Pancreas (tissue), 10 donors: ENCODE results near the gene RIMKLB. TPM values are rescaled to one million over a fixed set of nuclear protein-coding genes. Genes with fewer than 3 reads are reported as not detected.
A peak's percentile ranks its signal among the peaks of the same experiment; 100 is the strongest.

Source experiments
- ATAC-seq, 4 donors: fragments of 200-7000 bp; cut with Tn5 transposase; one replicate each; pipeline versions ENCODE4 v1.8.0 to v1.9.1; 2020; ENCODE audit warnings: mild to moderate bottlenecking in 4 of 4, moderate library complexity in 4 of 4
- DNase-seq, 6 donors: peaks; one replicate each; pipeline ENCODE4 v3.0.0-alpha.2; 2020
- FAIRE-seq: peaks from 2 replicates; lab custom pipeline; 2012; peaks lifted over from hg19 to GRCh38; lab: Jason Lieb, UNC
- H3K27ac ChIP-seq, 4 donors: fragments of 200-600 bp; sonication (generic); 1 replicate in 3 of 4; 2 replicates in 1 of 4; pipeline versions ENCODE4 v1.5.0 to v1.8.0; 2020
- H3K27me3 ChIP-seq, 4 donors: fragments of 200-600 bp; one replicate each; pipeline ENCODE4 v1.8.0; 2021
- H3K36me3 ChIP-seq, 3 donors: fragments of 200-600 bp; sonication (generic) in 1 of 3; one replicate each; pipeline versions ENCODE4 v1.5.0 to v1.8.0; 2020 to 2021
- H3K4me1 ChIP-seq, 3 donors: fragments of 200-600 bp; one replicate each; pipeline ENCODE4 v1.8.0; 2021
- H3K4me3 ChIP-seq, 4 donors: fragments of 200-600 bp; sonication (generic) in 2 of 4; one replicate each; pipeline versions ENCODE4 v1.5.0 to v1.8.0; 2020 to 2021
- H3K9me3 ChIP-seq, 4 donors: fragments of 200-600 bp; one replicate each; pipeline ENCODE4 v1.8.0; 2021
- CTCF ChIP-seq, 4 donors: fragments of 200-600 bp; sonication (generic) in 3 of 4; IDR thresholded peaks; one replicate each; pipeline versions ENCODE4 v1.5.0 to v1.8.0; 2021; ENCODE audit warnings: antibody characterized with exemption in 4 of 4
- WGBS, 2 donors: extraction: QIAGEN DNeasy Blood & Tissue Kit; methylation state at CpG; one replicate each; pipeline ENCODE4 v1.1.7; 2013; 5-methylcytosine and 5-hydroxymethylcytosine counted together
- intact Hi-C, 3 donors: fragments of 100-400 bp; cut with DNase I; formaldehyde crosslinking; loops; one replicate each; pipeline versions ENCODE4 v1.11.1 to v1.14.2; 2022
- polyA plus RNA-seq, 2 donors: library from polyadenylated mRNA; stranded (reverse); fragments of 200-250 nt; gene quantifications; one replicate each; pipeline ENCODE4 v1.2.3, GENCODE V29; 2013
- total RNA-seq, 6 donors: library from RNA; stranded (reverse); fragmentation: NEBNext Ultra II Directional in 4 of 6; extraction: Animal tissue kit (Norgen Biotek cat#: 25700) in 4 of 6; gene quantifications; one replicate each; pipeline versions ENCODE4 v1.2.1 to v1.2.4, GENCODE V29; 2021 to 2023
- donor health status: healthy with polysubstance abuse.
- donor health status: DM: no; HTN: no; CAD: no; lungs with moderate emphysema.
- donor health status: DM: no; HTN: no; CAD: no.
- donor health status: control.
- donor health status: control.
- donor health status: Bipolar disorder and iron deficiency.
- donor health status: DM: yes; HTN: yes; CAD: no.
- donor health status: DM: no; HTN: no; CAD: no.
- donor health status: DM: no; HTN: no; CAD: no.
- donor health status: DM: yes; HTN: yes; CAD: no.

RIMKLB gene
- total and polyA plus RNA-seq, 8 donors = 5.1 to 46.2 (median 8.8) TPM

- Histone ChIP-seq H3K36me3 (no peaks in the 10 kb centered on the region), H3K27ac (no peak overlapping the region), H3K4me1 (peaks cover 3 to 20% (median 7%) of the 10 kb centered on the region in 3 donors), H3K9me3 (no peaks in the 10 kb centered on the region), H3K4me3 (no peak overlapping the region), H3K27me3 (no peaks in the 10 kb centered on the region)
- no peak for TF ChIP-seq CTCF (IDR thresholded peaks at IDR 0.05)
- ATAC-seq = no peak
- intact Hi-C loops = no loop called here
- no peak for DNase-seq
- no peak for FAIRE-seq
- 25 to 31% methylated on average over 4 of the region's 4 CpGs for WGBS, 2 donors
Observed at GRCh38 chr12:8699714-8700113, 1.9 kb downstream of the RIMKLB start.

- Histone ChIP-seq H3K4me1 (peaks cover 3 to 20% (median 7%) of the 10 kb centered on the region in 3 donors), H3K4me3 (no peak overlapping the region), H3K9me3 (no peaks in the 10 kb centered on the region), H3K27ac (no peak overlapping the region), H3K36me3 (no peaks in the 10 kb centered on the region), H3K27me3 (no peaks in the 10 kb centered on the region)
- 92 to 94% methylated on average over 6 of the region's 6 CpGs for WGBS, 2 donors
- no peak for ATAC-seq
- DNase-seq = no peak
- TF ChIP-seq CTCF (IDR thresholded peaks at IDR 0.05) = no peak
- intact Hi-C loops = no loop called here
- FAIRE-seq = no peak
Observed at GRCh38 chr12:8701046-8701660, 3.4 kb downstream of the RIMKLB start.

- H3K4me3 ChIP-seq = no peak overlapping the region
- intact Hi-C loops = no loop called here
- 66% methylated on average over 4 of the region's 4 CpGs for WGBS, 2 donors
- ATAC-seq = no peak
- TF ChIP-seq CTCF (IDR thresholded peaks at IDR 0.05) = no peak
- no peaks in the 10 kb centered on the region for H3K27me3 ChIP-seq
- no peaks in the 10 kb centered on the region for H3K36me3 ChIP-seq
- no peak for DNase-seq
- H3K4me1 ChIP-seq = peaks cover 3 to 20% (median 7%) of the 10 kb centered on the region in 3 donors
- H3K9me3 ChIP-seq = no peaks in the 10 kb centered on the region
- H3K27ac ChIP-seq = no peak overlapping the region
- FAIRE-seq = no peak
Observed at GRCh38 chr12:8702159-8702558, 4.4 kb downstream of the RIMKLB start.

- TF ChIP-seq CTCF (IDR thresholded peaks at IDR 0.05) = no peak
- Histone ChIP-seq H3K4me3 (peak overlapping the region in 1 of 4 donors; percentile 1), H3K4me1 (no peaks in the 10 kb centered on the region), H3K36me3 (no peaks in the 10 kb centered on the region), H3K27ac (no peak overlapping the region), H3K27me3 (no peaks in the 10 kb centered on the region), H3K9me3 (no peaks in the 10 kb centered on the region)
- no peak for DNase-seq
- ATAC-seq = peak in 3 of 4 donors; percentile 57 to 81 (median 62)
- WGBS, 2 donors = 80 to 90% methylated on average over 6 of the region's 6 CpGs
- FAIRE-seq = peak; percentile 23
- intact Hi-C loops = no loop called here
Observed at GRCh38 chr12:8709124-8709830, 11.5 kb downstream of the RIMKLB start.

- Histone ChIP-seq H3K36me3 (peaks cover 0 to 5% (median 0%) of the 10 kb centered on the region in 3 donors), H3K4me1 (no peaks in the 10 kb centered on the region), H3K27me3 (no peaks in the 10 kb centered on the region), H3K9me3 (no peaks in the 10 kb centered on the region), H3K27ac (no peak overlapping the region), H3K4me3 (no peak overlapping the region)
- ATAC-seq (peak in 1 of 4 donors; percentile 23), DNase-seq (no peak), FAIRE-seq (no peak)
- 31 to 39% methylated on average over 2 of the region's 2 CpGs for WGBS, 2 donors
- intact Hi-C loops = no loop called here
- TF ChIP-seq CTCF (IDR thresholded peaks at IDR 0.05) = no peak
Observed at GRCh38 chr12:8712572-8712971, 14.8 kb downstream of the RIMKLB start.
